HG03378 (cell line): ENCODE data around the gene MYL7.

Experiments
- ATAC-seq: cut with Tn5 transposase; IDR thresholded peaks from one replicate; pipeline ENCODE4 v1.9.1; 2021; ENCODE audit warnings: mild to moderate bottlenecking, moderate library complexity; ENCODE audit not compliant: unreplicated experiment

The MYL7 gene

GRCh38 chr7:44150966-44151941 is 10.1 kb upstream of the MYL7 start:
- ATAC-seq, result no peak

- ATAC-seq, result peak; percentile 62
Observed at GRCh38 chr7:44150466-44150832, 9.3 kb upstream of the MYL7 start.

- ATAC-seq, result no peak
Observed at GRCh38 chr7:44149571-44150465, 8.7 kb upstream of the MYL7 start.

- ATAC-seq, result no peak
Observed at GRCh38 chr7:44148961-44149536, 7.9 kb upstream of the MYL7 start.

- ATAC-seq, result no peak
Observed at GRCh38 chr7:44148166-44148565, 7.0 kb upstream of the MYL7 start.

- no peak for ATAC-seq
Observed at GRCh38 chr7:44147026-44147991, 6.2 kb upstream of the MYL7 start.

- ATAC-seq, result no peak
Observed at GRCh38 chr7:44145969-44146911, 5.1 kb upstream of the MYL7 start.

GRCh38 chr7:44145479-44145968 is 4.4 kb upstream of the MYL7 start:
- no peak for ATAC-seq

GRCh38 chr7:44144968-44145478 is 3.9 kb upstream of the MYL7 start:
- no peak for ATAC-seq

GRCh38 chr7:44144426-44144967 is 3.4 kb upstream of the MYL7 start:
- no peak for ATAC-seq

- no peak for ATAC-seq
Observed at GRCh38 chr7:44143646-44144250, 2.6 kb upstream of the MYL7 start.

- ATAC-seq, result no peak
Observed at GRCh38 chr7:44142028-44142427, 896 bp upstream of the MYL7 start.

GRCh38 chr7:44140341-44140740 is 791 bp downstream of the MYL7 start:
- no peak for ATAC-seq

GRCh38 chr7:44139311-44140010 is 1.7 kb downstream of the MYL7 start:
- no peak for ATAC-seq

GRCh38 chr7:44138698-44139097 is 2.4 kb downstream of the MYL7 start:
- ATAC-seq, result no peak

- ATAC-seq, result no peak
Observed at GRCh38 chr7:44136731-44137130, 4.4 kb downstream of the MYL7 start.

GRCh38 chr7:44134943-44135628 is 6.0 kb downstream of the MYL7 start:
- no peak for ATAC-seq
